HFFc6 (cell line): ENCODE results near the gene CDH13. TPM values are rescaled to one million over a fixed set of nuclear protein-coding genes. Genes with fewer than 3 reads are reported as not detected.

Experiments
- DNase-seq: peaks from one replicate; pipeline ENCODE4 v3.0.0-alpha.2; 2018
- H3K27ac Mint-ChIP-seq: 2 replicates; pipeline ENCODE4 v1.8.0; 2020; ENCODE audit warnings: mild to moderate bottlenecking, mixed read lengths
- H3K27me3 Mint-ChIP-seq: 2 replicates; pipeline ENCODE4 v1.8.0; 2021; ENCODE audit warnings: mild to moderate bottlenecking, moderate library complexity, mixed read lengths; ENCODE audit not compliant: insufficient read depth
- H3K36me3 Mint-ChIP-seq: 2 replicates; pipeline ENCODE4 v1.8.0; 2021; ENCODE audit warnings: low read depth, mixed read lengths
- H3K4me1 Mint-ChIP-seq: 2 replicates; pipeline ENCODE4 v1.8.0; 2020; ENCODE audit warnings: low read depth, mixed read lengths
- H3K4me3 Mint-ChIP-seq: 2 replicates; pipeline ENCODE4 v1.8.0; 2020; ENCODE audit warnings: mild to moderate bottlenecking, moderate library complexity, mixed read lengths
- H3K9me3 Mint-ChIP-seq: 2 replicates; pipeline ENCODE4 v1.8.0; 2020; ENCODE audit warnings: mild to moderate bottlenecking, mixed read lengths
- total RNA-seq, 6 experiments: library from RNA; stranded (reverse); fragmentation: NEBNext Ultra II Directional; extraction: Animal tissue kit (Norgen Biotek cat#: 25700); gene quantifications; 2 replicates in 1 of 6; 3 replicates in 5 of 6; pipeline ENCODE4 v1.2.3, GENCODE V29; 2021
- TF ChIP-seq, protein P1 (sequence below): fragments of 200-600 bp; sonication (generic); IDR thresholded peaks from 2 replicates; pipeline ENCODE4 v1.5.0; 2021; ENCODE audit warnings: antibody characterized with exemption, mild to moderate bottlenecking

The CDH13 gene
- total RNA-seq, 6 experiments from 2014 or later, result 3.6 to 14.7 (median 4.7) TPM

DNA sequence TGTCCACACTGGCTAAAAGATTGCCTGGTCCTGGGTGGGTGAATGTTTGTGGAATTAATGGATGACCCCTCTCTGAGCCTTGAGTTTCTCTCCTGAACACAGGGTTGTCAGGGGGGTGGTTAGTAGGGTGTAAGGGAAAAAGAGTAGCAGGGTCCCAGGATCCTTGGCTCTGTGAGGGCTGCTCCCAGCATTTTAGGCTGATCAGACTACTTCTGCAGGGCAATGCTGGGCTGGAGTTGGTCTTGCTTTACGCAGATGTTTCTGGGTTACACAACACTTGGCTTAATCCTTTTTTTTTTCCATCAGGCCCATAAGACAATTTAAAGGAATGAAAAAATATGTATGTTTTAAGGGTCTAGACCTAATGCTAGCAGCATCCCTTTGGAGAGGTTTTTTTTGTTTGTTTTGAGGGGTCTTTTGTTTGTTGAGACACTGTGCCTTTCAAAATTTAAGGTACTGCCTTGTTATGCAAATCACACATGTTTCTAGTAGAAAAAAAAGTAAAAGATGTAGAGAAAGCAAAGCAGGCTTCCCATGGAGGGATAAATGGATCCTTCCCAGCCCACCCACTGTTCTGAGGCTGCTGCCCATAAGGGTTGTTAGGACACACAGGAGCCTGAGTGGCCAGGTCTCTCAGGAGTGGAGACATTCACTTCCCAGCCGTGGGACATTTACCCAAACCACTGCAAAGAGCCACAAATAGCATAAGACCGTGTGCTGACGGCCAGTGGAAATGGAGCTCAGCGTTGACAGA lies 955.4 kb downstream of the CDH13 start:
- Mint-ChIP-seq H3K9me3 (peaks cover 26% of the 10 kb centered on the region), H3K36me3 (peaks cover 6% of the 10 kb centered on the region; the same call in 1 of the 2 replicates), H3K4me3 (no peak overlapping the region), H3K27ac (no peak overlapping the region), H3K4me1 (no peaks in the 10 kb centered on the region), H3K27me3 (no peaks in the 10 kb centered on the region; the same call in 1 of the 2 replicates)
- TF ChIP-seq, protein P1, sequence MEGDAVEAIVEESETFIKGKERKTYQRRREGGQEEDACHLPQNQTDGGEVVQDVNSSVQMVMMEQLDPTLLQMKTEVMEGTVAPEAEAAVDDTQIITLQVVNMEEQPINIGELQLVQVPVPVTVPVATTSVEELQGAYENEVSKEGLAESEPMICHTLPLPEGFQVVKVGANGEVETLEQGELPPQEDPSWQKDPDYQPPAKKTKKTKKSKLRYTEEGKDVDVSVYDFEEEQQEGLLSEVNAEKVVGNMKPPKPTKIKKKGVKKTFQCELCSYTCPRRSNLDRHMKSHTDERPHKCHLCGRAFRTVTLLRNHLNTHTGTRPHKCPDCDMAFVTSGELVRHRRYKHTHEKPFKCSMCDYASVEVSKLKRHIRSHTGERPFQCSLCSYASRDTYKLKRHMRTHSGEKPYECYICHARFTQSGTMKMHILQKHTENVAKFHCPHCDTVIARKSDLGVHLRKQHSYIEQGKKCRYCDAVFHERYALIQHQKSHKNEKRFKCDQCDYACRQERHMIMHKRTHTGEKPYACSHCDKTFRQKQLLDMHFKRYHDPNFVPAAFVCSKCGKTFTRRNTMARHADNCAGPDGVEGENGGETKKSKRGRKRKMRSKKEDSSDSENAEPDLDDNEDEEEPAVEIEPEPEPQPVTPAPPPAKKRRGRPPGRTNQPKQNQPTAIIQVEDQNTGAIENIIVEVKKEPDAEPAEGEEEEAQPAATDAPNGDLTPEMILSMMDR, result no peak
- DNase-seq, result no peak

DNA sequence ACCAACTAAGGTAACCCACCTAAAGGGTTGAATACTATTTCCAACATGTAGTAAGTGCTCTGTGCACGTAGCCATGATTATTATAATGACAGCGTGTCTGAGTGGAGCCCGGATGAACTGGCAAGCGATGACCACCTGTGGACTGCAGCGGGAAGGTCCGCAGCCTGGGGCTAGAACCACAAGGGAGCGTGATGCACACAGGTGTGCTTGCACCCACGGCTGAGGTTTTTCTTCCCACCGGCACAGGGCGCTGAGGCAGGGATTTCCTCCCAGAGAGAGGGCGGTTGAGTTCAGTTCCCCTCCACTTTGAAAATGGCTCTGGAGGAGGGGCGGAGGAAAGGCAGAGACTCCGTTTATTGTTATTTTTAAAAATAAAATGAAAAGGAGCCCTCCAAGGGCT lies 959.3 kb downstream of the CDH13 start:
- no peak for DNase-seq
- H3K4me3 Mint-ChIP-seq, result no peak overlapping the region

DNA sequence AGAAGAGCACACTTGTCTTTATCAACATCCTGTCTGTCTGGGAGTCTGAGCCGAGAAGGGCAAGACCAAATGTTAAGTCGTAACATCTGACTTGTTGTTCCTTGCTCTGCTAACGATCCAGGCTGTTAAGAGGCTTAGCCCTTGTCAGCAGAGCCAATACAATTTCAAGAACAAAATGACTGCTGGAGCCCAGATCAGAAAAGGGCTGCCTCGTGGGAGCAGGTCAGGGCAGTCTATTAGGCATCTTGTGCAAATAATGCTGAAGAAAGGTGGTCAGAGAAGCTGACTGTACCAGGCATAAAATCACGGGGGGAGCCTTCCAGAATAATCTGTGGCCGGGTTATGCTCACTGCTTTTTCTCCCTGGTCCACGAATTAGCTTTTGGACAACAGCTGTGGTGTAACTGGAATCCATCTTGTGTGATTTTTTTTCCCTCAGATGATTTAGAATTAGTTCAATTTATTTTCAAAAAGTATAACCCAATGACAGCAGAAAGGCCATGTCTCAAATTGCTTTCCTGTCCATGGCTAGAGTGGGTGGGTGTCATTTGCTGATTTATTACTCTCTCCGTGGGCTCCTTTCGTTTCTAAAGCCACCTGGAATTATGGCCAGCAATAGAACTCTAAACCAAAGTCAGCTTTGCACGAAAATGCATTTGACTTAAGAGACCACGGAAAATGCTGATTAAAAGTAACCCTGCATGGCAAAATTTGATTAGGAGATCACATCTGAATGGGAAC lies 959.9 kb downstream of the CDH13 start:
- Mint-ChIP-seq H3K4me3 (no peak overlapping the region), H3K27me3 (no peaks in the 10 kb centered on the region; the same call in 1 of the 2 replicates), H3K9me3 (peaks cover 52% of the 10 kb centered on the region), H3K36me3 (peaks cover 10% of the 10 kb centered on the region), H3K4me1 (no peaks in the 10 kb centered on the region), H3K27ac (no peak overlapping the region)
- TF ChIP-seq, protein P1, result no peak
- no peak for DNase-seq

More for the DNA sequence above, 959.3 kb downstream of the CDH13 start:
- peaks cover 46% of the 10 kb centered on the region for H3K9me3 Mint-ChIP-seq
- no peaks in the 10 kb centered on the region for H3K4me1 Mint-ChIP-seq
- TF ChIP-seq, protein P1, result no peak
- H3K36me3 Mint-ChIP-seq, result peaks cover 10% of the 10 kb centered on the region; the same call in 1 of the 2 replicates
- no peak overlapping the region for H3K27ac Mint-ChIP-seq
- H3K27me3 Mint-ChIP-seq, result no peaks in the 10 kb centered on the region; the same call in 1 of the 2 replicates

DNA sequence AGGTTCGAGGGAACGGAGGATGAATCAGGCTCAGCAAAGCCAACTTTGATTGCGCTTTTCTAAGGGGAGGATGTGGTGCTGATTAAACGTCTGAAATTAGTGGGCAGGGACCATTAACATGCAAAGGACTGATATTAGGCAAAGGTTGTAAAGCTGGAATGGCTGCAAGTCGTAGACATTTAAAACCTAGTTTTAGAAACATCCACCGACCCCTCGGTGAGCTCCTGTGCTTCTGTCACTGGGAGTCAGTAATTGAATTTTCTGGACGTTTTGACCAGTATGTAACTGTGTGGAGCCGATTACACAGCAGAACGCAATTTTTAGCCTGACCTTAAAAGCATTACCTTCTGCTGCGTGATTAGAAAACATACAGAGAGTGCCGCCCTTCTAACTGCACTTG lies 960.4 kb downstream of the CDH13 start:
- no peak overlapping the region for H3K4me3 Mint-ChIP-seq
- DNase-seq, result no peak
- H3K27me3 Mint-ChIP-seq, result no peaks in the 10 kb centered on the region; the same call in 1 of the 2 replicates
- H3K27ac Mint-ChIP-seq, result no peak overlapping the region
- peaks cover 10% of the 10 kb centered on the region for H3K36me3 Mint-ChIP-seq
- H3K9me3 Mint-ChIP-seq, result peaks cover 58% of the 10 kb centered on the region
- H3K4me1 Mint-ChIP-seq, result no peaks in the 10 kb centered on the region
- TF ChIP-seq, protein P1, result no peak

DNA sequence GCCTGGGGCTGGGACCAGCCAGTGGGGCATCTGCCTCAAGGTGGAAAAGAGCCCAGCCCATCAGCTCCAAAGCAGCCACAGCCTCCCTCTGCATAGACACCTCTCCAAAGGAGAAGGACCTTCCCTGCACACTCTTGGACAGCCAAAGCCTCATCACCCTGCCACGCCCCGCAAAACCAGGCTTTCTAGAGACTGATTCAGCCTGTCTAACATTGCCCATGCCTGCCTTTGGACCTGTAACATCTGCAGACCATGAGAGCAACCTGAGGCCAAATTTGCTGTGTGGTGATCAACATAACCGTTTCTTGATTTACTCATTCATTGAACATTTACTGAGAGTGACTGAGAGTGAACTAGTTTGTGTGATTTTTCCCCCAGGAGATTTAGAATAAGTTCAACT lies 961.3 kb downstream of the CDH13 start:
- Mint-ChIP-seq H3K27me3 (no peaks in the 10 kb centered on the region; the same call in 1 of the 2 replicates), H3K36me3 (peaks cover 9% of the 10 kb centered on the region), H3K27ac (no peak overlapping the region), H3K4me3 (no peak overlapping the region), H3K9me3 (peaks cover 61% of the 10 kb centered on the region), H3K4me1 (no peaks in the 10 kb centered on the region)
- TF ChIP-seq, protein P1, result no peak
- DNase-seq, result no peak
